Measurements from ENCODE around the gene PCSK5. TPM values are rescaled to one million over a fixed set of nuclear protein-coding genes. Genes with fewer than 3 reads are reported as not detected.
A peak's percentile ranks its signal among the peaks of the same experiment; 100 is the strongest.

PCSK5 gene
- polyA plus RNA-seq, 1 donor from 2014 or later = 1.7 TPM

DNA sequence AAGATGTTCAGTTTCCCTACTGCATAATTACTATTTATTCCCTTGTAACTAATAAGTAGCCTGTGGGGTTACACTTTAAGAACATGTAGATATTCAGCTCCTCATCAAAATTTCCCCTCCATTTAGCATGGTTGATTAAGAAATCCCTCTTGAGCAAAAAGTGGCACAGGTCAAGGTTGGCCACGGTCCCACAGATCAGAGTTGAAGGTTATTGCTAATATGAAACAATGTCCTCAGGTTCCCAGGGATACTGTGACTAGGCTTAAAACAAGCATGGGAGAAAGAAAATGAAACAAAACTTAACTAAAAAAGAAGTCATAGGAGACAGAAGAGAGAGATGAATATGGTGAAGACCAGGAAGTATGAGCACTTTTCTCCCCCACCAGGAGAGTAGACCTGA, 439.6 kb downstream of the PCSK5 start:
- H3K79me2 ChIP-seq (replicated peaks; ENCODE audit: insufficient read depth, low read length) = no peaks in the 10 kb centered on the region
- no peaks in the 10 kb centered on the region for H3K9me3 ChIP-seq (ENCODE audit: low read length)
- H2AFZ ChIP-seq (ENCODE audit: low read depth, low read length) = no peak overlapping the region
- no peaks in the 10 kb centered on the region for H3K9me2 ChIP-seq (ENCODE audit: insufficient read depth, low read length)
- no peak overlapping the region for H3K27ac ChIP-seq (ENCODE audit: low read length)
- no peaks in the 10 kb centered on the region for H3K27me3 ChIP-seq (ENCODE audit: insufficient read depth, low read depth, low read length)
- no peak overlapping the region for H3K4me3 ChIP-seq (ENCODE audit: low read length)
- TF ChIP-seq, protein P1, sequence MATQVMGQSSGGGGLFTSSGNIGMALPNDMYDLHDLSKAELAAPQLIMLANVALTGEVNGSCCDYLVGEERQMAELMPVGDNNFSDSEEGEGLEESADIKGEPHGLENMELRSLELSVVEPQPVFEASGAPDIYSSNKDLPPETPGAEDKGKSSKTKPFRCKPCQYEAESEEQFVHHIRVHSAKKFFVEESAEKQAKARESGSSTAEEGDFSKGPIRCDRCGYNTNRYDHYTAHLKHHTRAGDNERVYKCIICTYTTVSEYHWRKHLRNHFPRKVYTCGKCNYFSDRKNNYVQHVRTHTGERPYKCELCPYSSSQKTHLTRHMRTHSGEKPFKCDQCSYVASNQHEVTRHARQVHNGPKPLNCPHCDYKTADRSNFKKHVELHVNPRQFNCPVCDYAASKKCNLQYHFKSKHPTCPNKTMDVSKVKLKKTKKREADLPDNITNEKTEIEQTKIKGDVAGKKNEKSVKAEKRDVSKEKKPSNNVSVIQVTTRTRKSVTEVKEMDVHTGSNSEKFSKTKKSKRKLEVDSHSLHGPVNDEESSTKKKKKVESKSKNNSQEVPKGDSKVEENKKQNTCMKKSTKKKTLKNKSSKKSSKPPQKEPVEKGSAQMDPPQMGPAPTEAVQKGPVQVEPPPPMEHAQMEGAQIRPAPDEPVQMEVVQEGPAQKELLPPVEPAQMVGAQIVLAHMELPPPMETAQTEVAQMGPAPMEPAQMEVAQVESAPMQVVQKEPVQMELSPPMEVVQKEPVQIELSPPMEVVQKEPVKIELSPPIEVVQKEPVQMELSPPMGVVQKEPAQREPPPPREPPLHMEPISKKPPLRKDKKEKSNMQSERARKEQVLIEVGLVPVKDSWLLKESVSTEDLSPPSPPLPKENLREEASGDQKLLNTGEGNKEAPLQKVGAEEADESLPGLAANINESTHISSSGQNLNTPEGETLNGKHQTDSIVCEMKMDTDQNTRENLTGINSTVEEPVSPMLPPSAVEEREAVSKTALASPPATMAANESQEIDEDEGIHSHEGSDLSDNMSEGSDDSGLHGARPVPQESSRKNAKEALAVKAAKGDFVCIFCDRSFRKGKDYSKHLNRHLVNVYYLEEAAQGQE (IDR thresholded peaks at IDR 0.05; ENCODE audit: borderline replicate concordance) = no peak
- TF ChIP-seq MXI1 (conservative IDR thresholded peaks at IDR 0.05; ENCODE audit: poor library complexity, severe bottlenecking) = no peak
- TF ChIP-seq EP300 (conservative IDR thresholded peaks at IDR 0.05; ENCODE audit: poor library complexity, severe bottlenecking) = no peak
- TF ChIP-seq RAD21 (conservative IDR thresholded peaks at IDR 0.05) = no peak
- TF ChIP-seq, protein P2, sequence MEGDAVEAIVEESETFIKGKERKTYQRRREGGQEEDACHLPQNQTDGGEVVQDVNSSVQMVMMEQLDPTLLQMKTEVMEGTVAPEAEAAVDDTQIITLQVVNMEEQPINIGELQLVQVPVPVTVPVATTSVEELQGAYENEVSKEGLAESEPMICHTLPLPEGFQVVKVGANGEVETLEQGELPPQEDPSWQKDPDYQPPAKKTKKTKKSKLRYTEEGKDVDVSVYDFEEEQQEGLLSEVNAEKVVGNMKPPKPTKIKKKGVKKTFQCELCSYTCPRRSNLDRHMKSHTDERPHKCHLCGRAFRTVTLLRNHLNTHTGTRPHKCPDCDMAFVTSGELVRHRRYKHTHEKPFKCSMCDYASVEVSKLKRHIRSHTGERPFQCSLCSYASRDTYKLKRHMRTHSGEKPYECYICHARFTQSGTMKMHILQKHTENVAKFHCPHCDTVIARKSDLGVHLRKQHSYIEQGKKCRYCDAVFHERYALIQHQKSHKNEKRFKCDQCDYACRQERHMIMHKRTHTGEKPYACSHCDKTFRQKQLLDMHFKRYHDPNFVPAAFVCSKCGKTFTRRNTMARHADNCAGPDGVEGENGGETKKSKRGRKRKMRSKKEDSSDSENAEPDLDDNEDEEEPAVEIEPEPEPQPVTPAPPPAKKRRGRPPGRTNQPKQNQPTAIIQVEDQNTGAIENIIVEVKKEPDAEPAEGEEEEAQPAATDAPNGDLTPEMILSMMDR (IDR thresholded peaks at IDR 0.05; ENCODE audit: poor library complexity, severe bottlenecking) = no peak
- no peak for TF ChIP-seq SMC3 (conservative IDR thresholded peaks at IDR 0.05; ENCODE audit: poor library complexity)
- TF ChIP-seq POLR2AphosphoS5 (IDR thresholded peaks at IDR 0.05) = no peak
- TF ChIP-seq TAF1 (IDR thresholded peaks at IDR 0.05; ENCODE audit: low read depth) = no peak
- TF ChIP-seq EZH2 (IDR thresholded peaks at IDR 0.05; ENCODE audit: borderline replicate concordance, insufficient read depth, low read length, poor library complexity, severe bottlenecking) = no peak
- H3F3A ChIP-seq (ENCODE audit: insufficient read depth, low read length, poor library complexity, severe bottlenecking) = no peaks in the 10 kb centered on the region
- no peaks in the 10 kb centered on the region for H3K36me3 ChIP-seq (ENCODE audit: insufficient read depth, low read length)
- no peak overlapping the region for H3K9ac ChIP-seq (ENCODE audit: low read length)
- no peaks in the 10 kb centered on the region for H4K20me1 ChIP-seq (ENCODE audit: insufficient read depth)
- H3K4me2 ChIP-seq (ENCODE audit: low read length) = no peak overlapping the region

DNA sequence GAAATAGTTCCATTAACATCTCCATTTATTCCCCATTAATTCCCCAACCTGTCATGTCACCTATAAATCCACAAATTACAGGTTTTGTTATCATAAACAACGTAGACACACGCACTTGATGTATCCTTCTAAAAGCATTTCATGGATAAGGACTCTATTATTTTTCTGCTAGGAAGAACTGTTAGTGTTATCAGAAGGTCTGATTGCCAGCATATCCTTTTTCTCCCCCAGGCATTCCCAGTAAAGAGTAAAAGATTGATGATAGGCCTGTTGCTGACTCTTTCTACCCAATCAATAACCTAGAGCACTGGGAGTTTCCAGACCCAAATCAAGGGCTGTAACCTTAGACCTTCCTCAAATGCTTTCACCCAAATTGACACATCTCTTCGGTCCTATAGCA, 442.9 kb downstream of the PCSK5 start:
- no peaks in the 10 kb centered on the region for H4K20me1 ChIP-seq (ENCODE audit: insufficient read depth)
- H3K79me2 ChIP-seq (replicated peaks; ENCODE audit: insufficient read depth, low read length) = no peaks in the 10 kb centered on the region
- no peak overlapping the region for H3K4me2 ChIP-seq (ENCODE audit: low read length)
- no peaks in the 10 kb centered on the region for H3K9me3 ChIP-seq (ENCODE audit: low read length)
- H3K27ac ChIP-seq (ENCODE audit: low read length) = no peak overlapping the region
- no peaks in the 10 kb centered on the region for H3K36me3 ChIP-seq (ENCODE audit: insufficient read depth, low read length)
- no peak overlapping the region for H3K4me3 ChIP-seq (ENCODE audit: low read length)
- no peak overlapping the region for H3K9ac ChIP-seq (ENCODE audit: low read length)
- TF ChIP-seq, protein P1 (IDR thresholded peaks at IDR 0.05; ENCODE audit: borderline replicate concordance) = no peak
- TF ChIP-seq POLR2AphosphoS5 (IDR thresholded peaks at IDR 0.05) = peak; percentile 58
- no peaks in the 10 kb centered on the region for H3K9me2 ChIP-seq (ENCODE audit: insufficient read depth, low read length)
- H2AFZ ChIP-seq (ENCODE audit: low read depth, low read length) = no peak overlapping the region
- no peaks in the 10 kb centered on the region for H3K27me3 ChIP-seq (ENCODE audit: insufficient read depth, low read depth, low read length)
- no peaks in the 10 kb centered on the region for H3F3A ChIP-seq (ENCODE audit: insufficient read depth, low read length, poor library complexity, severe bottlenecking)

All from neural cell (in vitro differentiated cells).